Inferior parietal cortex (tissue), 1 donor: ENCODE results near the gene DGAT2.

Experiments used
- DNase-seq: peaks from one replicate; pipeline ENCODE4 v3.0.0-alpha.2; 2016; ENCODE audit errors: extremely low spot score

DGAT2 gene

DNA sequence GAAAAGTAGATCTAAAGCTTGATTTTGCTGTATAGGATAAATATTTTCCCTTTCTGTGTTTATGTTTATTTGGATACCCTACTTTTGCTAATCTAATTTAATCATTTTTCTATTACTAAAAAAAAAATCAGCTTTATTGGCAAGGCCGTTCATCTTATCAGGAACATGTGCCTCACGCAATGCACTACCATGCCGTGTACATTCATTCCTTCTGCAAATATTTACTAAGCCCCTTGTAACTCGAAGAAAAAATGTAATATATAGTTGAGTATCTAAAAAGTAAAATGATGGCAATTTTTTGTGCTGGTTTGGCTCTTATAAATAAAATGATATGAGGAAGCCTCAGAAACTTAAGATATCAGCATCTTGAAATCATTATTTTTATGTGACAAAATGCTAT, 55.4 kb downstream of the DGAT2 start:
- no peak for DNase-seq

DNA sequence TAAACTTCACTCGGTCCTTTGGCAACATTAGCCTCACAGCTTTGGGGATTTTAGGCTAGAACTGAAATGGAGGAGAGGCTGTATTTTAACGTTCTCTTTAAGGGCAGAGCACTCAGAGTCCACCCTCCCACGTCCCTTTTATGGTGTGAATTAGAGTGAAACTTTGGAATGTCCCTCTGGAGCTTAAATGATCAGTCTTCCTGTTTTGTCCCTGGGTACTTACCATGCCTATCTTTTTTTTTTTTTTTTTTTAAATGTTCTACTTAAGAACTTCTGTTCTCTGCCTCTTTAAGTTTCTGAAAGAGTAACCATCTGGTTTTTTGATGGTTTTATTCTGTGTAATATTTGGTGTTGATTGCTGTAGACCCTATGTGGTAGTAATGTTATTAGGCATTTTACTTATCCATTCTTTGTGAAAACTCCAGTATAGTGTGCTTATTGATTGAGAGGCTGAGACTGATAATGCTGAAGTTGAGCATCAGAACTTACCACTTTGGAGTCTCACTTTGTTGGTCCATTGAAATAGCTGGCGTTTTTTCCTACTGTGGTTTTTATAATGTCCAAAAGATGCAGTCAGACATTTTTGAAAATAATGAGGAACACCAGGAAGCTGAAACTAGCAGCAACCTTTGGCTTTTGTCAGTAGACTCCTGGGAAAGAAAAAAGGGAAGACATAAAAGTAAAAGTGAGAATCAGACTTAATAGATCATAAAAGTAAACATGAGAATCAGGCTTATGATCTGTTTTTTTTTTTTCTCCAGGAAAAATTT, 58.1 kb downstream of the DGAT2 start:
- no peak for DNase-seq

DNA sequence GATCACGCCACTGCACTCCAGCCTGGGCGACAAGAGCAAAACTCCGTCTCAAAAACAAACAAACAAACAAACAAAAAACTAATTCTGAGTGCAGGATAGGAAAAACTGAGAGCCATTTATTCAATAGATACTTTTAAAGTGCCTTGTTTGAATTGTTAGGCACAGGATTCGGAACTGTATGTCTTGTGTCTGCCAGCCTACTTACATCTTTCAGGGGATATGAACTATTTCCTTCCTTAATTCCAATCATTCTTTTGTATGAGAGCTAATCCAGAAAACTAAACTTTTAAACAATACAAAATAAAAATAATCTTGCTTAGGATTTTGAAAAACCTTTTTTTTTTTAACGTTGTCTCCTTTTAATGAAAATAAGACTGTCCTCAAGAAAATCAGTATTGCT, 59.0 kb downstream of the DGAT2 start:
- no peak for DNase-seq

DNA sequence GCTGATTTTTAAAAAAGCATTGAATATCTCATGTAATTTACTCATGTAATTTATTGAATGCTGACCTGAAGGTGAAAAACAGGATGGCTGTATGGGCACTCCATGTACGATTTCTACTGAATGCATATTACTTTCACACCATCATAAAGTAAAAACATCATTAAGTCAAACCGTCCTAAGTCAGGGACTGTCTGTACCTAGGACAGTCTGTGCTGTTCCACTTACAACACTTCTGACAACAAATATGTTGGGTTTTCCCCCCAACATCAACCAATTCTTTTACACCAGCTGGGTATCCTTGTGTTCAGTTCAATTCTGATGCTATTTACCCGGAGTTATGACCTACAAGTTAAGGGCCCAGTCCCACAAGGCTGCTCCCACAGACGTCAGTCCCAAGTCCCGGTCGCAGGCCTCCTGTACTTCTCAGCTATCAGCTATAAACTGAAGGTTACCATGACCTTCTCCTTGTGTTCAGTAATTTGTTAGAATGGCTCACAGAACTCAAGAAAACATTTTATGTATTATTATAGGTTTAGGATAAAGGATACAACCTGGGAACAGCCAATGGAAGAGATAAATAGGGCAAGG, 63.4 kb downstream of the DGAT2 start:
- DNase-seq, result no peak

DNA sequence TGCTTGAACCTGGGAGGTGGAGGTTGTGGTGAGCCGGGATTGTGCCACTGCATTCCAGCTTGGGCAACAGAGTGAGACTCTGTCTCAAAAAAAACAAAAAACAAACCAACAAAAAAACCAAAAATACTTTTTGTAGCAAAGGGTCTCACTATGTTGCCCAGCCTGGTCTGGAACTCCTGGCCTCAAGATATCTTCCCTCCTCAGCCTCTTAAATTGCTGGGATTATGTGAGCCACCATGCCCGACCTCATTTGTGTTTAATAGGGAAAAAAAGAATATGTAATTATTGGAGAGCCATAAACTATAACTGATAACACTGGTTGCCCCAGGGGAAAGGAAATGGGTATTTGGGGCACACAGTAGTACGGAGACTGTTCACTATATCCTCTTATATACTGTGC, 66.2 kb downstream of the DGAT2 start:
- no peak for DNase-seq

DNA sequence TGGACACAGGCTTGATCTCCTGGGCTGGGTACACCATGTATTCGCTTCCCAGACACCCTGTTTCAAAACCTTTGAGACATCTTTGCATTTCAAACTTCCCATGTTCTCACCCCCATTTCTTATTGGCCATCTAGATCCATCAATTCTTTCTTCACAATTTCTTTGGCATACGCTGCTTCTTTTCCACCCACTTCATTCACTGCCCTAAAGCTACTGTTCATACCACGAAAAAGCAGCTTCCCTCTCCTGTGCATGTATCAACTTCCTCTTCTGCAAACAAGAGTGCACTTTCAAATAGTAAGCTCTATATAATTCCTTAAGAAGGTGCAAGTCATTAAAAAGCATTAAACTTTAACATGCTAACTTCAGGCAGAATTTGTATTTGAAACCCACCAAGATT, 67.8 kb downstream of the DGAT2 start:
- no peak for DNase-seq

DNA sequence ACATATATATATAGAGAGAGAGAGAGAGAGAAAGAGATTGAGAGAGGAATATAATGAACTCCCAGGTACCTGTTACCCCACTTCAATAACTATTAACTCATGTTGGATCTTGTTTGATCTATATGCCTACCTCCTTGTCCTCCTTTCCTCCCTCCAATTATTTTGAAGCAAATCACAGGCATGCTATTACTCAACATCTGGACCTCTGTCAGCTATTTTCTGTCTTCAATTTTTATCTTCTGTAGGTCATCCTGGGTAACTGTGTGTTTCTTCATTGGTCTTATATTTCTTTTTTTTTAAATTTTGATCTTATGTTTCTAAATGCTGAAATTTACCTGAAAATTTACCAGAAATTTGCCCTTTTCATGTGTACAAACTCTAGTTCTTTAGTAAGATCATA, 71.3 kb downstream of the DGAT2 start:
- DNase-seq, result no peak

DNA sequence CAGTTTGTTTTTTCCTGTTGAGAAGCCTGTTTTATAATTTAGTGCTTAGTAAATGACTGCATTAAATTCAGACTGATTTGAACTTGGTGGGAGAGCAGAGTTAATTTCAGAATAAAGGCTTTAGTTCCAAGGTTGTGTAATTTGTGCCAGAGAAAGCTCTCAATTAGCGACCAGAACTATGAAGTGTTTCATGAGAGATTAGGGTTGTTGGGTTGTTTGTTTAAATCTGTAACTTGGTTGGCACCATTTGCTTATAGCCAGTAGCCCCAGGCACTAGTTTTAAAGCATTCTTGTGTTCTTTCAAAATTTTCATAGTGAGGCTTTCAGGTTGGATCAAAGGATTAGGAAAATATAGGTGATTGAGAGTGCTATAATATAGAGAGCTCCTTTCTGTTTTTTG, 71.9 kb downstream of the DGAT2 start:
- no peak for DNase-seq

DNA sequence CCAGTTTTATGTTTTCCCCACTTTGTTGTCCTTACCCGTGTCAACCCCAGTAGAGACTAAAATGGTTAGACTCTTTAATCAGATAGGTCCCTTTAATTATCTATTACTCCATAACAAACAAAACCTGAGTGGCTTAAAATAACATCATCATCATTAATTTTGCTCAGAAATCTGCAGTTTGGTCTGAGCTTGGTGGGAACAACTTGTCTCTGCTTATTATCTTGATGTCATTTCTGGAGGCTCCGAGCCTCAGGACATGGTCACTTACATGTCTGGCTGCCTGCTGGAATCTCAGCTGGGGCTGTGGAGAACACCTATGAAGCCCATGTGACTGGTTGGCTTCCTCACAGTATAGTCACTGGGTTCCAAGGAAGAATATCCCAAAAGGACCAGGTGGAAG, 73.2 kb downstream of the DGAT2 start:
- no peak for DNase-seq

DNA sequence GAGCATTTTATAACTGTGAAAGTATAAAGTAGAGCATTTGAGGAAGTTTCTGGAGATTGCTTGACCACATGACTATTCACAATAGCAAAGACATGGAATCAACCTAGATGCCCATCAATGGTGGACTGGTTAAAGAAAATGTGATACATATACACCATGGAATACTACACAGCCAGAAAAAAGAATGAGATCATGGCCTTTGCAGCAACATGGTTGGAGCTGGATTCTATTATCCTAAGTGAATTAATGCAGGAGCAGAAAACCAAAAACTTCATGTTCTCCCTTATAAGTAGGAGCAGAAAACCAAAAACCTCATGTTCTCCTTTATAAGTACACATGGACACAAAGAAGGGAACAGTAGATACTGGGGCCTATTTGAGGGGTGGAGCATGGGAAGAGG, 76.7 kb downstream of the DGAT2 start:
- no peak for DNase-seq

DNA sequence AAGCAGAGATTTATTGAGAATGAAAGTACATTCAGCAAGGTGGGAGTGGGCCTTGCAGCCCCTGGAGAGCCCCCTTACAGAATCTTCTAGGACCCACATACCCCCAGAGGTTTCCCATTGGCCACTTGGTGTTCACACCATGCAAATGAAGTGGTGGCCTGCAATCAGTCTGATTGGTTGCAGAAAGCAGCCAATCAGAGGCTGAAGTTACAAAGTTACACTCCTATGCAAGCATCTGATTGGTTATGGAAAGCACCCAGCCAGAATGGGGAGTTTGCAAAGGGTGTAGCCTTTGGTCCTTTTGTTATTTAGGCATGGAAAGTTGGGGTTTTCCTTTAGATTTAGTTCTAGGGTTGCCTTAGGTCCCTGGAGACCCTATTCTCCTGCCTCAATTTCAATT, 81.3 kb downstream of the DGAT2 start:
- DNase-seq, result no peak

DNA sequence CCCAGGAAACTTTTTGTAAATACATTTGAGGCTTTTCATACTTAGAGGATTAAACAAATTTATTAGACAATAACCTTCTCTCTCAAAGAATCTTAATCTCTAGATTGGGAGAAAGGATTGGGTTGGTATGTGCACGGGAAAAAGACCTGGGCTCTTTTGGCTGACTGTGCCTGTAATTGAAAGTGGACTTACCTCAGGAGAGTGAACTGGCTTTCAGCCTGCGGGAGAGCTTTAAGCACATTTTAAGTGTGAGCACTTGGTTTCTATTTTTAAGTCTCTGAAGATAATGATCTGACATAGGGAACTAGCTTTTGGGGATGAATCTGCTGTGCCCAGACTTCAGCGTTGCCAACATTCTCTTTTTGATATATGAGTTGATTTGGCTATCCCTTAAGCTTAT, 82.2 kb downstream of the DGAT2 start:
- no peak for DNase-seq
